B cell (primary cell): ENCODE measurements around the gene PLGRKT. TPM values are rescaled to one million over a fixed set of nuclear protein-coding genes. Genes with fewer than 3 reads are reported as not detected.

Experiments
- ATAC-seq: fragments of 200-7000 bp; cut with Tn5 transposase; one replicate; pipeline ENCODE4 v1.10.0; 2021; ENCODE audit warnings: low read depth, mild to moderate bottlenecking, moderate number of reproducible peaks, moderate library complexity
- CTCF ChIA-PET: fragments of 350-600 bp; sonication (Branson Sonifier 250); formaldehyde crosslinking; loops from one replicate; lab custom pipeline; 2021; ENCODE audit warnings: antibody characterized with exemption, inconsistent platforms; lab: Charles Lee
- POLR2A ChIA-PET: fragments of 350-600 bp; sonication (Branson Sonifier 250); formaldehyde crosslinking; loops from one replicate; lab custom pipeline; 2021; ENCODE audit warnings: antibody characterized with exemption; lab: Charles Lee
- DNase-seq: peaks from one replicate; pipeline ENCODE4 v3.0.0; 2013
- H2AFZ ChIP-seq: 2 replicates; pipeline ENCODE4 v1.6.1; 2012; ENCODE audit warnings: mild to moderate bottlenecking, low read depth, low read length; ENCODE audit not compliant: insufficient read depth, poor library complexity, severe bottlenecking
- H3K27ac ChIP-seq, 2 donors: 1 replicate in 1 of 2; 2 replicates in 1 of 2; pipeline ENCODE4 v1.5.1; 2012 to 2013; ENCODE audit warnings: low read length in 2 of 2, mild to moderate bottlenecking in 2 of 2, moderate library complexity in 1 of 2
- H3K27me3 ChIP-seq, 4 experiments: fragments of 200-600 bp in 1 of 4; sonication (generic) in 1 of 4; replicated peaks in 1 of 4; 1 replicate in 2 of 4; 2 replicates in 2 of 4; pipeline versions ENCODE4 v1.6.1 to v1.7.0; 2013 to 2016; ENCODE audit warnings: low read length in 3 of 4, mild to moderate bottlenecking in 2 of 4, mixed read lengths in 1 of 4, moderate library complexity in 1 of 4; ENCODE audit not compliant: insufficient read depth in 4 of 4, control insufficient read depth in 3 of 4; ENCODE audit errors: control extremely low read depth in 1 of 4
- H3K36me3 ChIP-seq, 2 experiments: replicated peaks in 1 of 2; 1 replicate in 1 of 2; 2 replicates in 1 of 2; pipeline versions ENCODE4 v1.6.1 to v1.7.1; 2013; ENCODE audit warnings: low read length in 1 of 2; ENCODE audit not compliant: insufficient read depth in 2 of 2, control insufficient read depth in 1 of 2; ENCODE audit errors: control extremely low read depth in 1 of 2, extremely low read depth in 1 of 2
- H3K4me1 ChIP-seq, 2 donors: fragments of 200-600 bp in 1 of 2; sonication (generic) in 1 of 2; 1 replicate in 1 of 2; 2 replicates in 1 of 2; pipeline versions ENCODE4 v1.5.1 to v1.6.1; 2013 to 2017; ENCODE audit warnings: low read length in 2 of 2; ENCODE audit not compliant: control insufficient read depth in 2 of 2, insufficient read depth in 2 of 2
- H3K4me2 ChIP-seq: replicated peaks from 2 replicates; pipeline ENCODE3; 2012; ENCODE audit warnings: mild to moderate bottlenecking, low read depth, low read length; ENCODE audit not compliant: poor library complexity, severe bottlenecking
- H3K4me3 ChIP-seq, 5 experiments: fragments of 200-600 bp in 1 of 5; sonication (generic) in 1 of 5; 1 replicate in 3 of 5; 2 replicates in 2 of 5; pipeline versions ENCODE4 v1.5.1 to v1.7.0; 2011 to 2016; ENCODE audit warnings: low read length in 4 of 5, mild to moderate bottlenecking in 4 of 5, low read depth in 2 of 5, control low read depth in 1 of 5, moderate library complexity in 1 of 5; ENCODE audit not compliant: insufficient read depth in 1 of 5; ENCODE audit errors: control extremely low read depth in 1 of 5, extremely low read depth in 1 of 5
- H3K79me2 ChIP-seq: fragments of 200-600 bp; sonication (generic); one replicate; pipeline ENCODE4 v1.6.0; 2016; ENCODE audit warnings: low read length; ENCODE audit not compliant: control insufficient read depth, insufficient read depth
- H3K9ac ChIP-seq: fragments of 200-600 bp; sonication (generic); 2 replicates; pipeline ENCODE4 v1.6.1; 2017; ENCODE audit warnings: mild to moderate bottlenecking, low read length, moderate library complexity
- H3K9me3 ChIP-seq, 3 donors: one replicate each; pipeline versions ENCODE4 v1.6.1 to v1.7.1; 2013; ENCODE audit warnings: low read length in 2 of 3; ENCODE audit not compliant: control insufficient read depth in 2 of 3, insufficient read depth in 1 of 3; ENCODE audit errors: control extremely low read depth in 1 of 3
- H4K20me1 ChIP-seq: 2 replicates; pipeline ENCODE4 v1.6.0; 2012; ENCODE audit warnings: mild to moderate bottlenecking, low read length; ENCODE audit not compliant: insufficient read depth, control insufficient read depth, poor library complexity, severe bottlenecking
- H3K27ac Mint-ChIP-seq: one replicate; pipeline ENCODE4 v1.8.0; 2021; ENCODE audit warnings: mixed read lengths
- H3K27me3 Mint-ChIP-seq: one replicate; pipeline ENCODE4 v1.8.0; 2021; ENCODE audit warnings: mixed read lengths
- H3K4me1 Mint-ChIP-seq: one replicate; pipeline ENCODE4 v1.8.0; 2021; ENCODE audit warnings: mixed read lengths
- H3K4me3 Mint-ChIP-seq: one replicate; pipeline ENCODE4 v1.8.0; 2021; ENCODE audit warnings: mixed read lengths
- H3K9me3 Mint-ChIP-seq: one replicate; pipeline ENCODE4 v1.8.0; 2022; ENCODE audit warnings: mixed read lengths; ENCODE audit not compliant: insufficient read depth
- CTCF ChIP-seq: fragments of 200-600 bp; IDR thresholded peaks from one replicate; pipeline ENCODE4 v1.8.0; 2022; ENCODE audit warnings: antibody characterized with exemption, mild to moderate bottlenecking
- EZH2 ChIP-seq: IDR thresholded peaks from 2 replicates; pipeline ENCODE4 v1.6.1; 2012; ENCODE audit warnings: borderline replicate concordance, low read depth, mild to moderate bottlenecking, moderate library complexity, low read length; ENCODE audit not compliant: insufficient read depth, poor library complexity, severe bottlenecking
- WGBS: methylation state at CpG from one replicate; pipeline ENCODE4 v1.1.5; 2013; ENCODE audit warnings: missing lambda C conversion rate; ENCODE audit not compliant: insufficient coverage; 5-methylcytosine and 5-hydroxymethylcytosine counted together
- intact Hi-C: fragments of 100-400 bp; cut with micrococcal nuclease; formaldehyde crosslinking; loops from one replicate; pipeline ENCODE4 v1.10.0; 2022
- polyA plus RNA-seq: library from polyadenylated mRNA; depleted of rRNA; stranded (reverse); fragments of >200 nt; gene quantifications from 2 replicates; pipeline ENCODE4 v1.2.3, GENCODE V29; 2012
- total RNA-seq, 2 donors: library from RNA; stranded (reverse); fragments of 120-200 nt in 1 of 2; gene quantifications; 1 replicate in 1 of 2; 2 replicates in 1 of 2; pipeline versions ENCODE4 v1.2.3 to v1.2.4, GENCODE V29; 2013 to 2022

PLGRKT gene
- total and polyA plus RNA-seq, 2 donors (not counting 1 experiment from before 2014, with no cell fraction given) = 8.4 to 11.0 TPM

GRCh38 chr9:5357431-5358105 lies 80.2 kb downstream of the PLGRKT start:
- Histone ChIP-seq H4K20me1 (no peaks in the 10 kb centered on the region), H3K27ac (no peak overlapping the region), H3K79me2 (no peaks in the 10 kb centered on the region), H3K9ac (no peak overlapping the region), H3K9me3 (no peaks in the 10 kb centered on the region), H3K27me3 (no peaks in the 10 kb centered on the region), H2AFZ (no peak overlapping the region), H3K4me1 (no peaks in the 10 kb centered on the region), H3K36me3 (peaks cover 0 to 3% of the 10 kb centered on the region in 2 experiments), H3K4me3 (no peak overlapping the region), H3K4me2 (no peak overlapping the region)
- Mint-ChIP-seq H3K4me1 (peaks cover 2% of the 10 kb centered on the region), H3K27ac (no peak overlapping the region), H3K27me3 (no peaks in the 10 kb centered on the region), H3K4me3 (no peak overlapping the region), H3K9me3 (no peaks in the 10 kb centered on the region)
- CTCF ChIA-PET = no interaction called here
- ATAC-seq (no peak), DNase-seq (no peak)
- POLR2A ChIA-PET = no interaction called here
- intact Hi-C loops = no loop called here
- no peak for TF ChIP-seq EZH2
- TF ChIP-seq CTCF = no peak
- no CpG with 5 or more reads among the region's 1 CpG for WGBS

- Histone ChIP-seq H4K20me1 (no peaks in the 10 kb centered on the region), H3K9ac (no peak overlapping the region), H3K9me3 (peaks cover 0 to 2% (median 0%) of the 10 kb centered on the region in 3 donors), H3K27ac (no peak overlapping the region), H3K79me2 (no peaks in the 10 kb centered on the region), H3K4me2 (no peak overlapping the region), H2AFZ (no peak overlapping the region), H3K27me3 (no peaks in the 10 kb centered on the region), H3K4me3 (no peak overlapping the region), H3K4me1 (no peaks in the 10 kb centered on the region), H3K36me3 (peaks cover 0 to 3% of the 10 kb centered on the region in 2 experiments)
- WGBS = 100% methylated on average over 1 of the region's 2 CpGs
- intact Hi-C loops = no loop called here
- CTCF ChIA-PET = no interaction called here
- H3K27ac Mint-ChIP-seq = no peak overlapping the region
- H3K9me3 Mint-ChIP-seq = peaks cover 3% of the 10 kb centered on the region
- H3K4me3 Mint-ChIP-seq = no peak overlapping the region
- ATAC-seq (no peak), DNase-seq (no peak)
- no peaks in the 10 kb centered on the region for H3K27me3 Mint-ChIP-seq
- peaks cover 7% of the 10 kb centered on the region for H3K4me1 Mint-ChIP-seq
- TF ChIP-seq CTCF (no peak), EZH2 (no peak)
- POLR2A ChIA-PET = no interaction called here
Observed at GRCh38 chr9:5355817-5356216, 81.9 kb downstream of the PLGRKT start.
